HCT116 (cell line): ENCODE results near the gene KRTAP4-6. TPM values are rescaled to one million over a fixed set of nuclear protein-coding genes. Genes with fewer than 3 reads are reported as not detected.

Experiments used
- ATAC-seq: fragments of 200-7000 bp; cut with Tn5 transposase; 2 replicates; pipeline ENCODE4 v1.9.1; 2020; ENCODE audit warnings: mild to moderate bottlenecking, moderate library complexity
- BruUV-seq: library from RNA; stranded (reverse); fragments of 400-500 nt; replicated peaks from 2 replicates; lab custom pipeline; 2021; lab: Mats Ljungman, UMichigan
- CTCF ChIA-PET: fragments of 300-600 bp; sonication (Branson Sonifier 250); formaldehyde crosslinking; loops from one replicate; lab custom pipeline; 2021; ENCODE audit warnings: antibody characterized with exemption; lab: Charles Lee
- POLR2A ChIA-PET: fragments of 300-600, 350-600 bp; sonication (Branson Sonifier 250); formaldehyde crosslinking; loops from one replicate; lab custom pipeline; 2021; ENCODE audit warnings: antibody characterized with exemption; lab: Charles Lee
- RAD21 ChIA-PET, 2 experiments: fragments of 300-600 bp; sonication (Branson Sonifier 250); formaldehyde crosslinking; loops; one replicate each; lab custom pipeline; 2023; ENCODE audit warnings: low total read pairs in 2 of 2; ENCODE audit not compliant: uncharacterized antibody in 2 of 2, unreplicated experiment in 2 of 2, low non-redundant PET in 1 of 2; lab: Charles Lee
- DNase-seq: peaks from one replicate; pipeline ENCODE4 v3.0.0-alpha.2; 2010; ENCODE audit warnings: low read depth, low spot score
- H2AFZ ChIP-seq: fragments of 200-600 bp; shearing (Covaris generic), sonication (generic); 2 replicates; pipeline ENCODE4 v1.6.1; 2017; ENCODE audit warnings: low read depth, mixed run types, mixed read lengths, antibody characterized with exemption, low read length; ENCODE audit not compliant: poor library complexity, severe bottlenecking
- H3K27ac ChIP-seq: 2 replicates; pipeline ENCODE4 v1.5.1; 2012; ENCODE audit warnings: low read depth, low read length
- H3K27me3 ChIP-seq: fragments of 200-600 bp; sonication (generic); 2 replicates; pipeline ENCODE4 v1.6.1; 2016; ENCODE audit warnings: mixed run types, low read length, mixed read lengths; ENCODE audit not compliant: insufficient read depth
- H3K36me3 ChIP-seq, 2 experiments: fragments of 200-500 bp in 1 of 2; fragments of 200-600 bp in 1 of 2; sonication (Bioruptor generic) in 1 of 2; sonication (generic) in 1 of 2; 2 replicates each; pipeline versions ENCODE4 v1.5.1 to v1.6.1; 2014 to 2016; ENCODE audit warnings: low read length in 2 of 2, inconsistent platforms in 1 of 2, mixed read lengths in 1 of 2, mixed run types in 1 of 2; ENCODE audit not compliant: insufficient read depth in 2 of 2, control insufficient read depth in 1 of 2
- H3K4me1 ChIP-seq, 2 experiments: fragments of 200-600 bp in 1 of 2; sonication (generic) in 1 of 2; 2 replicates each; pipeline versions ENCODE4 v1.5.1 to v1.6.1; 2012 to 2017; ENCODE audit warnings: low read length in 2 of 2, inconsistent platforms in 1 of 2, mild to moderate bottlenecking in 1 of 2, mixed read lengths in 1 of 2, mixed run types in 1 of 2, moderate library complexity in 1 of 2; ENCODE audit not compliant: insufficient read depth in 2 of 2, control insufficient read depth in 1 of 2
- H3K4me2 ChIP-seq: fragments of 200-600 bp; sonication (generic); 2 replicates; pipeline ENCODE4 v1.6.1; 2017; ENCODE audit warnings: mixed run types, low read length, mixed read lengths
- H3K4me3 ChIP-seq, 2 experiments: fragments of 200-600 bp in 1 of 2; sonication (generic) in 1 of 2; replicated peaks in 1 of 2; 2 replicates each; pipeline ENCODE4 v1.5.1; 2011 to 2016; ENCODE audit warnings: low read length in 2 of 2, control low read depth in 1 of 2, low read depth in 1 of 2, mild to moderate bottlenecking in 1 of 2, mixed read lengths in 1 of 2, mixed run types in 1 of 2
- H3K79me2 ChIP-seq: fragments of 200-600 bp; sonication (generic); 2 replicates; pipeline ENCODE4 v1.6.1; 2017; ENCODE audit warnings: mild to moderate bottlenecking, mixed run types, low read length, moderate library complexity, mixed read lengths; ENCODE audit not compliant: insufficient read depth
- H3K9ac ChIP-seq: fragments of 200-600 bp; sonication (generic); 2 replicates; pipeline ENCODE4 v1.6.1; 2016; ENCODE audit warnings: low read length, mixed read lengths
- H3K9me2 ChIP-seq: fragments of 200-600 bp; sonication (generic), shearing (Covaris generic); 2 replicates; pipeline ENCODE4 v1.6.1; 2017; ENCODE audit warnings: mixed run types, mild to moderate bottlenecking, moderate library complexity; ENCODE audit not compliant: insufficient read depth
- H3K9me3 ChIP-seq, 2 experiments: fragments of 200-500 bp in 1 of 2; fragments of 200-600 bp in 1 of 2; sonication (Bioruptor generic) in 1 of 2; sonication (generic) in 1 of 2; 2 replicates each; pipeline ENCODE4 v1.6.1; 2014 to 2017; ENCODE audit warnings: low read length in 2 of 2, mixed read lengths in 2 of 2, inconsistent platforms in 1 of 2, low read depth in 1 of 2, mild to moderate bottlenecking in 1 of 2, mixed run types in 1 of 2, moderate library complexity in 1 of 2; ENCODE audit not compliant: control insufficient read depth in 1 of 2, insufficient read depth in 1 of 2
- H4K20me1 ChIP-seq: fragments of 200-600 bp; sonication (generic), shearing (Covaris generic); 2 replicates; pipeline ENCODE4 v1.6.1; 2017; ENCODE audit warnings: mixed run types, mild to moderate bottlenecking, moderate library complexity; ENCODE audit not compliant: insufficient read depth
- CBX3 ChIP-seq: IDR thresholded peaks from 2 replicates; pipeline ENCODE4 v1.6.1; 2012; ENCODE audit warnings: low read depth
- CEBPB ChIP-seq: IDR thresholded peaks from 2 replicates; pipeline ENCODE4 v1.6.1; 2012; ENCODE audit warnings: low read depth
- EGR1 ChIP-seq: IDR thresholded peaks from 2 replicates; pipeline ENCODE4 v1.6.1; 2012; ENCODE audit warnings: low read depth
- ELF1 ChIP-seq: IDR thresholded peaks from 2 replicates; pipeline ENCODE4 v1.6.1; 2012; ENCODE audit warnings: low read depth, borderline replicate concordance
- JUND ChIP-seq: IDR thresholded peaks from 2 replicates; pipeline ENCODE4 v1.6.1; 2012
- SP1 ChIP-seq: IDR thresholded peaks from 2 replicates; pipeline ENCODE4 v1.6.1; 2012; ENCODE audit warnings: low read depth
- SRF ChIP-seq: IDR thresholded peaks from 2 replicates; pipeline ENCODE4 v1.6.1; 2012; ENCODE audit warnings: low read depth
- TCF7L2 ChIP-seq: IDR thresholded peaks from 2 replicates; pipeline ENCODE4 v1.7.0; 2011; ENCODE audit warnings: borderline replicate concordance, inconsistent platforms; ENCODE audit not compliant: insufficient read depth, insufficient read length; ENCODE audit errors: extremely low read depth
- ZNF274 ChIP-seq: fragments of 200-500 bp; sonication (Bioruptor generic); IDR thresholded peaks from 2 replicates; pipeline ENCODE4 v1.6.1; 2014; ENCODE audit warnings: mild to moderate bottlenecking, low read depth, low read length, inconsistent platforms
- intact Hi-C: fragments of 100-400 bp; cut with micrococcal nuclease; formaldehyde crosslinking; loops from 2 replicates; pipeline ENCODE4 v1.10.0; 2022
- total RNA-seq: library from RNA; stranded (reverse); gene quantifications from one replicate; pipeline ENCODE4 v1.2.1, GENCODE V29; 2021; ENCODE audit not compliant: unreplicated experiment
- TF ChIP-seq, protein P1 (sequence below): IDR thresholded peaks from 2 replicates; pipeline ENCODE4 v1.6.1; 2012
- TF ChIP-seq, protein P2 (sequence below): IDR thresholded peaks from 2 replicates; pipeline ENCODE4 v1.6.1; 2012
- TF ChIP-seq, protein P3 (sequence below), 3 experiments: fragments of 200-600 bp in 1 of 3; sonication (generic) in 1 of 3; IDR thresholded peaks in 2 of 3; conservative IDR thresholded peaks in 1 of 3; 2 replicates each; pipeline ENCODE4 v1.5.1; 2012 to 2017; ENCODE audit warnings: low read depth in 2 of 3, low read length in 2 of 3, antibody characterized with exemption in 1 of 3, borderline replicate concordance in 1 of 3, control low read depth in 1 of 3, mild to moderate bottlenecking in 1 of 3, mixed read lengths in 1 of 3, mixed run types in 1 of 3, moderate library complexity in 1 of 3; ENCODE audit not compliant: insufficient read depth in 1 of 3
- TF ChIP-seq, protein P4 (sequence below): IDR thresholded peaks from 2 replicates; pipeline ENCODE4 v1.6.1; 2011; ENCODE audit warnings: mild to moderate bottlenecking, low read length, moderate library complexity; ENCODE audit not compliant: insufficient replicate concordance; ENCODE audit errors: extremely low read depth

KRTAP4-6 gene
- total RNA-seq, 1 experiment from 2014 or later, result not detected

DNA sequence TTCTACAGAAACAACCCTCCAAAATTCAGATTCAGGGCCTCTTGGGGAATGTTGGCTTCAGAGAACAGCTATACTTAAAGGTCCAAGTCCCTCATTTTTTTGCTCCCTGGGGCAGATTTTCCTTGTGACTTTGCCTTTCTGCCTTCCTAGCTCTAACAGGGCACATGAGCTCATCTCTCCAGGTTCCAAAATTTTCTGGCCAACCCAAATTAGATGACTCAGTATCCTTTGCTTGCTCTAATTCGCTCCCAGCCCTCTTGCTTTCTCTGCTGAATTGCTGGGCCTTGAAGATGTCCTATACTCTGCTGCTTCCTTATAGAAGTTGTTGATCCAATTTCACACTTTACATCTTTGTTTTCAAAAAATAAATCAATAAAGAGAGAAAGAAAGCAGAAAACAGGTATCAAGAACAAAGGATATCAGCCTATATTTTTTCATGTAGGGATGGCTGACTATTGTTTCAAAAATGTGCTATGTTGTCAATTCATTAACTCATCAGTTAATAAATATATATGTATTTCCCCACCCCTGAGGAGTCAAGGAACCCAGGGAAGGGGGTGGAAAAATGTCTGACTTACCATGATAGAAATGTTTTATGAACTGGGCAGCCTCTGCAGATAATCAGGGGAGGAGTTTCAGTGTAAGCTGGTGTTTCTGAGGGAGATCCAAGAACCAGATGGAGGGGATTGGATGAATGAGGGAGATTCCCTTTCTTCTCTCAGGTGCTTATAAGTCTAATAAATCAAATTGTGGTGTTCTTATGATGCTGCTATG, 38.7 kb upstream of the KRTAP4-6 start:
- no TSS peak for BruUV-seq
- no peaks in the 10 kb centered on the region for H3K27me3 ChIP-seq
- intact Hi-C loops, result no loop called here
- H4K20me1 ChIP-seq, result no peaks in the 10 kb centered on the region
- no peak overlapping the region for H3K9ac ChIP-seq
- H3K9me3 ChIP-seq, result no peaks in the 10 kb centered on the region; a peak in 1 of 4 replicates
- no peak overlapping the region for H3K4me2 ChIP-seq
- no peaks in the 10 kb centered on the region for H3K9me2 ChIP-seq
- no peak overlapping the region for H3K4me3 ChIP-seq
- no peaks in the 10 kb centered on the region for H3K79me2 ChIP-seq
- H3K27ac ChIP-seq, result no peak overlapping the region
- no peaks in the 10 kb centered on the region for H3K36me3 ChIP-seq
- no peak for TF ChIP-seq ZNF274
- no peak for TF ChIP-seq TCF7L2
- TF ChIP-seq CEBPB, result no peak
- TF ChIP-seq CBX3, result no peak
- TF ChIP-seq, protein P1, sequence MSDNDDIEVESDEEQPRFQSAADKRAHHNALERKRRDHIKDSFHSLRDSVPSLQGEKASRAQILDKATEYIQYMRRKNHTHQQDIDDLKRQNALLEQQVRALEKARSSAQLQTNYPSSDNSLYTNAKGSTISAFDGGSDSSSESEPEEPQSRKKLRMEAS, result no peak
- TF ChIP-seq, protein P2, sequence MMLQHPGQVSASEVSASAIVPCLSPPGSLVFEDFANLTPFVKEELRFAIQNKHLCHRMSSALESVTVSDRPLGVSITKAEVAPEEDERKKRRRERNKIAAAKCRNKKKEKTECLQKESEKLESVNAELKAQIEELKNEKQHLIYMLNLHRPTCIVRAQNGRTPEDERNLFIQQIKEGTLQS, result no peak
- no peak for TF ChIP-seq ELF1
- TF ChIP-seq, protein P3, sequence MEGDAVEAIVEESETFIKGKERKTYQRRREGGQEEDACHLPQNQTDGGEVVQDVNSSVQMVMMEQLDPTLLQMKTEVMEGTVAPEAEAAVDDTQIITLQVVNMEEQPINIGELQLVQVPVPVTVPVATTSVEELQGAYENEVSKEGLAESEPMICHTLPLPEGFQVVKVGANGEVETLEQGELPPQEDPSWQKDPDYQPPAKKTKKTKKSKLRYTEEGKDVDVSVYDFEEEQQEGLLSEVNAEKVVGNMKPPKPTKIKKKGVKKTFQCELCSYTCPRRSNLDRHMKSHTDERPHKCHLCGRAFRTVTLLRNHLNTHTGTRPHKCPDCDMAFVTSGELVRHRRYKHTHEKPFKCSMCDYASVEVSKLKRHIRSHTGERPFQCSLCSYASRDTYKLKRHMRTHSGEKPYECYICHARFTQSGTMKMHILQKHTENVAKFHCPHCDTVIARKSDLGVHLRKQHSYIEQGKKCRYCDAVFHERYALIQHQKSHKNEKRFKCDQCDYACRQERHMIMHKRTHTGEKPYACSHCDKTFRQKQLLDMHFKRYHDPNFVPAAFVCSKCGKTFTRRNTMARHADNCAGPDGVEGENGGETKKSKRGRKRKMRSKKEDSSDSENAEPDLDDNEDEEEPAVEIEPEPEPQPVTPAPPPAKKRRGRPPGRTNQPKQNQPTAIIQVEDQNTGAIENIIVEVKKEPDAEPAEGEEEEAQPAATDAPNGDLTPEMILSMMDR (IDR thresholded peaks at IDR 0.05 in 2 of 3, conservative IDR thresholded peaks at IDR 0.05 in 1 of 3; ENCODE audit: borderline replicate concordance in 1 of 3, insufficient read depth in 1 of 3, low read depth in 2 of 3, low read length in 2 of 3), result no peak
- TF ChIP-seq, protein P4, sequence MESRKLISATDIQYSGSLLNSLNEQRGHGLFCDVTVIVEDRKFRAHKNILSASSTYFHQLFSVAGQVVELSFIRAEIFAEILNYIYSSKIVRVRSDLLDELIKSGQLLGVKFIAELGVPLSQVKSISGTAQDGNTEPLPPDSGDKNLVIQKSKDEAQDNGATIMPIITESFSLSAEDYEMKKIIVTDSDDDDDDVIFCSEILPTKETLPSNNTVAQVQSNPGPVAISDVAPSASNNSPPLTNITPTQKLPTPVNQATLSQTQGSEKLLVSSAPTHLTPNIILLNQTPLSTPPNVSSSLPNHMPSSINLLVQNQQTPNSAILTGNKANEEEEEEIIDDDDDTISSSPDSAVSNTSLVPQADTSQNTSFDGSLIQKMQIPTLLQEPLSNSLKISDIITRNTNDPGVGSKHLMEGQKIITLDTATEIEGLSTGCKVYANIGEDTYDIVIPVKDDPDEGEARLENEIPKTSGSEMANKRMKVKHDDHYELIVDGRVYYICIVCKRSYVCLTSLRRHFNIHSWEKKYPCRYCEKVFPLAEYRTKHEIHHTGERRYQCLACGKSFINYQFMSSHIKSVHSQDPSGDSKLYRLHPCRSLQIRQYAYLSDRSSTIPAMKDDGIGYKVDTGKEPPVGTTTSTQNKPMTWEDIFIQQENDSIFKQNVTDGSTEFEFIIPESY, result no peak
- TF ChIP-seq JUND, result no peak
- no peak for TF ChIP-seq SP1
- TF ChIP-seq EGR1, result no peak
- no peak for TF ChIP-seq SRF
- TF ChIP-seq, all 23 proteins: peak for 0
- no peak for ATAC-seq
- POLR2A ChIA-PET, result no interaction called here
- Histone ChIP-seq H3K4me1 (no peaks in the 10 kb centered on the region), H2AFZ (no peak overlapping the region)
- no peak for DNase-seq
- CTCF ChIA-PET, result no interaction called here
- RAD21 ChIA-PET, result no interaction called here
